ENCODE data around the gene CARS2. TPM values are rescaled to one million over a fixed set of nuclear protein-coding genes. Genes with fewer than 3 reads are reported as not detected.

Gene CARS2
- total RNA-seq, 2 experiments from 2014 or later, result 45.0 to 47.3 TPM

DNA sequence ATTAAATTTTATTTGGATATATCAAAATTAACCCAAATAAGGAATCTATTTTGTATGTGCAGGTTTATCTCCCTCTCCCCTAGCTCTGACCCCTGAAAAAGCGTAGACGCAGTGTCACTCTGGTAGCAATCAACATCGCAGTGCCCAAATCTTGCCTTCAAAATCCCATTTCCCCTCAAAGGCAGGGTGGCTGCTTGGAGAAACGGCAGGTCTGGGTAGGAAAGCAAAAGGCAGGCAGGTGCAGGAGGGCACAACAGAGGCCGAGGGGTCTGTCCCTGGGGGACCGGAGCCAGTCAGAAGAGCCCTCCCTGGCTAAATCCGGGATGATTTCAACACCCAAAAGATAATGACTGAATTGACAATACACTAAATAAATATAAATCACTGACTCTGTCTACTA lies 48.7 kb downstream of the CARS2 start:
- H3K4me1 ChIP-seq (ENCODE audit: insufficient read depth, low read length, poor library complexity, severe bottlenecking), result no peaks in the 10 kb centered on the region
- no peak for DNase-seq (ENCODE audit: low spot score)
- H3K79me2 ChIP-seq (ENCODE audit: insufficient read depth, low read depth, low read length), result no peaks in the 10 kb centered on the region
- H3K4me3 ChIP-seq (ENCODE audit: low read depth, low read length, poor library complexity, severe bottlenecking), result no peak overlapping the region
- CTCF ChIA-PET (ENCODE audit: unreplicated experiment), result no interaction called here
- no peaks in the 10 kb centered on the region for H3K9me3 ChIP-seq (ENCODE audit: low read length)
- no peaks in the 10 kb centered on the region for H4K20me1 ChIP-seq (ENCODE audit: insufficient read depth, low read length)
- no TSS peak for BruUV-seq (replicated peaks)
- no peak overlapping the region for H3K4me2 ChIP-seq (ENCODE audit: low read length)
- intact Hi-C loops (cut with micrococcal nuclease; ENCODE audit: unreplicated experiment), result no loop called here
- no peak for TF ChIP-seq CTCF (conservative IDR thresholded peaks at IDR 0.05; ENCODE audit: low read length)
- no peak for TF ChIP-seq EZH2phosphoT487 (IDR thresholded peaks at IDR 0.05; ENCODE audit: borderline replicate concordance, low read depth, low read length)
- H3K27ac ChIP-seq (ENCODE audit: low read depth, low read length, poor library complexity, severe bottlenecking), result no peak overlapping the region
- H2AFZ ChIP-seq (ENCODE audit: low read length), result no peak overlapping the region
- H3K9me2 ChIP-seq (ENCODE audit: insufficient read depth, low read length), result no peaks in the 10 kb centered on the region
- H3K36me3 ChIP-seq (ENCODE audit: insufficient read depth, low read length), result peaks cover 42% of the 10 kb centered on the region
- POLR2A ChIA-PET, result no interaction called here

- TF ChIP-seq CTCF (conservative IDR thresholded peaks at IDR 0.05; ENCODE audit: low read length) (no peak), EZH2phosphoT487 (IDR thresholded peaks at IDR 0.05; ENCODE audit: borderline replicate concordance, low read depth, low read length) (no peak)
- Histone ChIP-seq H3K27ac (ENCODE audit: low read depth, low read length, poor library complexity, severe bottlenecking) (no peak overlapping the region), H2AFZ (ENCODE audit: low read length) (no peak overlapping the region), H3K79me2 (ENCODE audit: insufficient read depth, low read depth, low read length) (no peaks in the 10 kb centered on the region), H3K4me3 (ENCODE audit: low read depth, low read length, poor library complexity, severe bottlenecking) (no peak overlapping the region), H3K4me1 (ENCODE audit: insufficient read depth, low read length, poor library complexity, severe bottlenecking) (no peaks in the 10 kb centered on the region), H3K36me3 (ENCODE audit: insufficient read depth, low read length) (peaks cover 11% of the 10 kb centered on the region), H4K20me1 (ENCODE audit: insufficient read depth, low read length) (no peaks in the 10 kb centered on the region), H3K4me2 (ENCODE audit: low read length) (no peak overlapping the region), H3K9me3 (ENCODE audit: low read length) (no peaks in the 10 kb centered on the region), H3K9me2 (ENCODE audit: insufficient read depth, low read length) (no peaks in the 10 kb centered on the region)
- no peak for DNase-seq (ENCODE audit: low spot score)
- intact Hi-C loops (cut with micrococcal nuclease; ENCODE audit: unreplicated experiment), result no loop called here
- no TSS peak for BruUV-seq (replicated peaks)
- POLR2A ChIA-PET, result interaction anchor here (0.6 kb wide), 1 partner anchor 245 kb away, joined by 3 read pairs; no protein-coding TSS in a partner anchor
- CTCF ChIA-PET (ENCODE audit: unreplicated experiment), result no interaction called here
Observed at GRCh38 chr13:110653851-110654250, 52.1 kb downstream of the CARS2 start.

DNA sequence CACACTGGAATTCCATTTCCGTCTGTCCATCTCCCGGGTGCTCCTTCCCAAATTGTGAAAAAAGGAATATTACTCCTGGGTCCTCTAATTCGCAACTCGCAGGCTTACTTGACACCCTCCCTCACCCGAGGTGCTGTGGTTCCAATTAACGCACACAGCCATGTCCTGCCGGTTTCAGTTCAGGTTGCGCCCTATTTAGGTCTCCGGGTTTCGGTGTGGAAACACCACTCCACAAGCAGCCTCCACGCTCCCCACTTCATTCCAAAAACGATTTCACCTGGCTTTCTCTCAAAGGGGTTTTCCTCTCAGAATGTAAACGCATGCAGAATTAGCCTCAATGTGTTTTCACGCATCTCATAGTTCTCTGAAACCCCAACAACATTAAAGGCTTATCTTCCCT lies 52.6 kb downstream of the CARS2 start:
- H3K9me2 ChIP-seq (ENCODE audit: insufficient read depth, low read length), result no peaks in the 10 kb centered on the region
- no peaks in the 10 kb centered on the region for H4K20me1 ChIP-seq (ENCODE audit: insufficient read depth, low read length)
- POLR2A ChIA-PET, result no interaction called here
- no peaks in the 10 kb centered on the region for H3K79me2 ChIP-seq (ENCODE audit: insufficient read depth, low read depth, low read length)
- intact Hi-C loops (cut with micrococcal nuclease; ENCODE audit: unreplicated experiment), result no loop called here
- TF ChIP-seq EZH2phosphoT487 (IDR thresholded peaks at IDR 0.05; ENCODE audit: borderline replicate concordance, low read depth, low read length) (no peak), CTCF (conservative IDR thresholded peaks at IDR 0.05; ENCODE audit: low read length) (no peak)
- no peaks in the 10 kb centered on the region for H3K4me1 ChIP-seq (ENCODE audit: insufficient read depth, low read length, poor library complexity, severe bottlenecking)
- no peaks in the 10 kb centered on the region for H3K9me3 ChIP-seq (ENCODE audit: low read length)
- no peak overlapping the region for H2AFZ ChIP-seq (ENCODE audit: low read length)
- H3K4me2 ChIP-seq (ENCODE audit: low read length), result no peak overlapping the region
- no peak for DNase-seq (ENCODE audit: low spot score)
- H3K4me3 ChIP-seq (ENCODE audit: low read depth, low read length, poor library complexity, severe bottlenecking), result no peak overlapping the region
- no TSS peak for BruUV-seq (replicated peaks)
- H3K27ac ChIP-seq (ENCODE audit: low read depth, low read length, poor library complexity, severe bottlenecking), result no peak overlapping the region
- CTCF ChIA-PET (ENCODE audit: unreplicated experiment), result no interaction called here
- peaks cover 11% of the 10 kb centered on the region; the same call in 1 of the 2 replicates for H3K36me3 ChIP-seq (ENCODE audit: insufficient read depth, low read length)

Measured in OCI-LY7 (cell line).